ENCODE results near the gene PPP2R2C. TPM values are rescaled to one million over a fixed set of nuclear protein-coding genes. Genes with fewer than 3 reads are reported as not detected.

Gene PPP2R2C
- total RNA-seq, 1 donor = under 0.01 TPM

GRCh38 chr4:6308899-6309643, 163.3 kb downstream of the PPP2R2C start:
- Histone ChIP-seq H3K27me3 (ENCODE audit: insufficient read depth, low read length) (peaks cover 46% of the 10 kb centered on the region), H4K20me1 (ENCODE audit: insufficient read depth, low read length) (no peaks in the 10 kb centered on the region), H3K9me3 (ENCODE audit: low read depth, low read length) (no peaks in the 10 kb centered on the region), H3K79me2 (ENCODE audit: insufficient read depth, low read length) (no peaks in the 10 kb centered on the region), H3K4me1 (ENCODE audit: insufficient read depth, low read length) (no peaks in the 10 kb centered on the region), H3K4me3 (ENCODE audit: insufficient read depth, low read length) (no peak overlapping the region), H3K36me3 (ENCODE audit: insufficient read depth, low read length) (no peaks in the 10 kb centered on the region), H2AFZ (ENCODE audit: low read length) (no peak overlapping the region), H3K27ac (ENCODE audit: low read depth, low read length) (no peak overlapping the region), H3K4me2 (ENCODE audit: insufficient read depth, low read length) (no peak overlapping the region)
- TF ChIP-seq CTCF (IDR thresholded peaks at IDR 0.05; ENCODE audit: extremely low read depth, low read depth, low read length) = no peak
- DNase-seq (ENCODE audit: insufficient read length, low spot score, missing footprints) = no peak

- H3K4me1 ChIP-seq (ENCODE audit: insufficient read depth, low read length) = no peaks in the 10 kb centered on the region
- no peaks in the 10 kb centered on the region for H3K79me2 ChIP-seq (ENCODE audit: insufficient read depth, low read length)
- H3K36me3 ChIP-seq (ENCODE audit: insufficient read depth, low read length) = no peaks in the 10 kb centered on the region
- no peaks in the 10 kb centered on the region for H4K20me1 ChIP-seq (ENCODE audit: insufficient read depth, low read length)
- no peak for TF ChIP-seq CTCF (IDR thresholded peaks at IDR 0.05; ENCODE audit: extremely low read depth, low read depth, low read length)
- no peak overlapping the region for H3K4me2 ChIP-seq (ENCODE audit: insufficient read depth, low read length)
- no peak overlapping the region for H3K4me3 ChIP-seq (ENCODE audit: insufficient read depth, low read length)
- H3K9me3 ChIP-seq (ENCODE audit: low read depth, low read length) = no peaks in the 10 kb centered on the region
- H3K27me3 ChIP-seq (ENCODE audit: insufficient read depth, low read length) = peaks cover 42% of the 10 kb centered on the region
- no peak for DNase-seq (ENCODE audit: insufficient read length, low spot score, missing footprints)
- no peak overlapping the region for H3K27ac ChIP-seq (ENCODE audit: low read depth, low read length)
- no peak overlapping the region for H2AFZ ChIP-seq (ENCODE audit: low read length)
Observed at GRCh38 chr4:6307891-6308290, 164.5 kb downstream of the PPP2R2C start.

- H3K27me3 ChIP-seq (ENCODE audit: insufficient read depth, low read length) = peaks cover 42% of the 10 kb centered on the region
- no peak overlapping the region for H2AFZ ChIP-seq (ENCODE audit: low read length)
- H4K20me1 ChIP-seq (ENCODE audit: insufficient read depth, low read length) = no peaks in the 10 kb centered on the region
- no peaks in the 10 kb centered on the region for H3K4me1 ChIP-seq (ENCODE audit: insufficient read depth, low read length)
- H3K27ac ChIP-seq (ENCODE audit: low read depth, low read length) = no peak overlapping the region
- no peaks in the 10 kb centered on the region for H3K79me2 ChIP-seq (ENCODE audit: insufficient read depth, low read length)
- H3K9me3 ChIP-seq (ENCODE audit: low read depth, low read length) = no peaks in the 10 kb centered on the region
- no peak for DNase-seq (ENCODE audit: insufficient read length, low spot score, missing footprints)
- no peak overlapping the region for H3K4me2 ChIP-seq (ENCODE audit: insufficient read depth, low read length)
- H3K4me3 ChIP-seq (ENCODE audit: insufficient read depth, low read length) = no peak overlapping the region
- no peak for TF ChIP-seq CTCF (IDR thresholded peaks at IDR 0.05; ENCODE audit: extremely low read depth, low read depth, low read length)
- H3K36me3 ChIP-seq (ENCODE audit: insufficient read depth, low read length) = no peaks in the 10 kb centered on the region
Observed at GRCh38 chr4:6307230-6307629, 165.2 kb downstream of the PPP2R2C start.

GRCh38 chr4:6306299-6306698, 166.1 kb downstream of the PPP2R2C start:
- peaks cover 42% of the 10 kb centered on the region for H3K27me3 ChIP-seq (ENCODE audit: insufficient read depth, low read length)
- H2AFZ ChIP-seq (ENCODE audit: low read length) = no peak overlapping the region
- no peak overlapping the region for H3K4me2 ChIP-seq (ENCODE audit: insufficient read depth, low read length)
- no peak for TF ChIP-seq CTCF (IDR thresholded peaks at IDR 0.05; ENCODE audit: extremely low read depth, low read depth, low read length)
- no peaks in the 10 kb centered on the region for H3K36me3 ChIP-seq (ENCODE audit: insufficient read depth, low read length)
- no peaks in the 10 kb centered on the region for H3K79me2 ChIP-seq (ENCODE audit: insufficient read depth, low read length)
- no peak for DNase-seq (ENCODE audit: insufficient read length, low spot score, missing footprints)
- no peak overlapping the region for H3K27ac ChIP-seq (ENCODE audit: low read depth, low read length)
- H3K9me3 ChIP-seq (ENCODE audit: low read depth, low read length) = no peaks in the 10 kb centered on the region
- no peaks in the 10 kb centered on the region for H3K4me1 ChIP-seq (ENCODE audit: insufficient read depth, low read length)
- H3K4me3 ChIP-seq (ENCODE audit: insufficient read depth, low read length) = no peak overlapping the region
- no peaks in the 10 kb centered on the region for H4K20me1 ChIP-seq (ENCODE audit: insufficient read depth, low read length)

Measured in osteoblast (primary cell).